H4 (cell line): ENCODE measurements around the gene VGF. TPM values are rescaled to one million over a fixed set of nuclear protein-coding genes. Genes with fewer than 3 reads are reported as not detected.
A peak's percentile ranks its signal among the peaks of the same experiment; 100 is the strongest.

ENCODE experiments used
- DNase-seq: peaks from one replicate; pipeline ENCODE4 v3.0.0-alpha.2; 2015; ENCODE audit warnings: low spot score
- total RNA-seq: library from RNA; depleted of rRNA; stranded (reverse); fragments of >200 nt; shearing (Covaris generic); gene quantifications from 2 replicates; pipeline ENCODE4 v1.2.3, GENCODE V29; 2014

The VGF gene
- total RNA-seq, 1 experiment from 2014 or later, result 3.6 TPM

GRCh38 chr7:101166648-101166908, 1.2 kb upstream of the VGF start:
- DNase-seq, result no peak

DNA sequence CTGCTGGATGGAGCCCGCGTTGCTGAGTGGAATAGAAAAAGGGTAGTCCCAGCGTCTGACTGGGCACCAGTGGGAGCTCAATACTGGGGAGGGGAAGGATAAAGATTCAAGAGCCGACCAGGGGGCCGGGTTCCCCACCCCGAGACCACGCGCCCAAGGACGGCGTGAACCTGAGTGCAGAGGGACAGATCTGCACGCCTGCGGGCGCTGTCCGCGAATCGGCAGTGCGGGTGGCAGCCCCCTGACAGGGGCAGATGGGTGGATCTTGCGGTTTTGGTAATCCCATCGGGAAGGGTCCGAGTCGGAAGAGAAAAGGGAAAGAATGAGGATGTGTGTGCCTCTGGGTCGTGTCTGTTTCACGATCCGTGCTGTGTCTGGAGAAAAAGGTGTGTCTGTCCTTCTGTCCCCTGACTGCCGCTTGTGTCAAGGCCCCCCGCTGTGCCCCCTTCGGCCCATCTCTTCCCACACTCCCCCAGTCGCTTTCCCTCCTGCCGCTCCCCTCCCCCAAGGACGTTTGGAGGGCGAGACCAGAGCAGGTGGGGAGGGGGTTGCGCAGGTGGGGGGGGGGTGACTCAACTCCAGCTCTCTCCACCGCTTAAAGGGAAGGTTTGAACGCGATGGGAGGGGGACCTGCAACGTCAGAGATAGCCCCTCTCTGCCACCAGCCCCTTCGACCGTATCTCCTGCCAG, 734 bp upstream of the VGF start:
- DNase-seq, result no peak

DNA sequence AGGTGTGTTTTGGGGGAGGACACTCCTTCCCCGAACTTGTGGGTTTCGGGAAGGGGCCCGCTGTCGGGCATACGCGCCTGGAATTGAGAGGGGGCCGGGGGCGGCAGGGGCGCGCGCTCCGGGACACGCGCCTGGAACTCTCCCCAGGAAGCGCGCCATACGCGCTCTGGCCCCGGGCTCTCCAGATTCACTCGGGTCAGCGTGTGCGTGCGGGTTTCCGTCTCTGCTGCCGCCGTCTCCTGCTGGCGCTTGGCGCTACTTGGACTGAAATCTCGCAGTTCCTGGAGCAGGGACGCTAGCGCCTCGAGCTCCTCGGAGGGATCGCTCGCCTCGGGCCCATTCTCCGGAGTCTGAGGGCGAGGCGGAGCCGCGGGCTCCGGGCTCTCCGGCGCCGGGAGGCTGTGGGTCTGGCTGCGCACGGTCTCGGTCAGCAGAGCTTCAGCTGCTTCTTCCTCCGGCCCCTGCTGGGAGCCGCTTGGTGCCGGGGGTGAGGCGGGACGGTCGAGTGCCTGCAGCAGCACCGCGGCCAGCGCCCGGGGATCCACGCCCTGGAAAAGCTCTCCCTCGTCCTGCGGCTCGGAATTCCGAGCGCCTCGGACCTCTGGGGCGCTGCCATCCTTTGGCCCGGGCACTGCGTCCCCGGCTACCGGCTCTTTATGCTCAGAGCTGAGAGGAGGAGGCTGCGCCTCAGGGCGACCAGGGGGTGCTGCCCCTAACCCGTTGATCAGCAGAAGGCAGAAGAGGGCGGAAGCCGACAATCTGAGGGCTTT, 1.1 kb downstream of the VGF start:
- no peak for DNase-seq

DNA sequence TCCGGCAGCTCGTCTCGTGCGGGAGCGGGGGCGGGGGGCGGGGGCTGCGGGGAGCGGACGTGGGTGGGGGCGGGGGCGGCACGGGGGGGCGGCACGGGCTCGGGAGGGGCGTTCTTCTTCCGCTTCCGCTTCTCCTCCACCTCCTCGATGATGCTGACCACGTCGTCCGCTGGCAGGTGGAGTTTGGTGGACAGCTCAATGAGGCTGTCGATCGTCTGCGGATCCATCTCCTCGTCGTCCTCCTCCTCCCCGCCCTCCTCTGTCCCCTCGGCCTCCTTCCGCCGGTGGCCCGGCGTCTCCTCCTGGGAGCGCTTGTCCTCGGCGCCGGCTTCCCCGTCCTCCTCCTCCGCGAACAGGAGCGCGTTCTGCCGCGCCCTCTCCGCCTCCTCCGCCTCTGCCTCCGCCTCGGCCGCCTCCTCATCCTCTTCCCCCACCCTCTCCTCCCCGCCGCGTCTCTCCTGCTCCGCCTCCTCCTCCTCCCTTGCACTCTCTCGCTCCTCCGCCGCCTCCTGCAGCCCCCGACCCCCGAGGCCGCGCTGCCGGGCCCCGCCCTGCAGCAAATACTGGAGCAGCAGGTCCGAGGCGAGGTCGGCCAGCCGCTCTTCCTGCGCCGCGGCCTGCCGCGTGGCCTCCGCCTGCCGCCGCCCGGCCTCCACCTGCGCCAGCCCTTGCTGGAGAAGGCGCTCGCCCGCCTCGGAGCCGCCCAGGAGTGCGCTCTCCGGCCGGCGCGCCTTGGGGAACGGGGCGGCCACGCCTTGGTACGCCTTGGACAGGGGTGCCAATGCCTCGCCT, 1.9 kb downstream of the VGF start:
- peak; percentile 58 for DNase-seq

GRCh38 chr7:101162551-101163278, 2.7 kb downstream of the VGF start:
- DNase-seq, result peak; percentile 61

DNA sequence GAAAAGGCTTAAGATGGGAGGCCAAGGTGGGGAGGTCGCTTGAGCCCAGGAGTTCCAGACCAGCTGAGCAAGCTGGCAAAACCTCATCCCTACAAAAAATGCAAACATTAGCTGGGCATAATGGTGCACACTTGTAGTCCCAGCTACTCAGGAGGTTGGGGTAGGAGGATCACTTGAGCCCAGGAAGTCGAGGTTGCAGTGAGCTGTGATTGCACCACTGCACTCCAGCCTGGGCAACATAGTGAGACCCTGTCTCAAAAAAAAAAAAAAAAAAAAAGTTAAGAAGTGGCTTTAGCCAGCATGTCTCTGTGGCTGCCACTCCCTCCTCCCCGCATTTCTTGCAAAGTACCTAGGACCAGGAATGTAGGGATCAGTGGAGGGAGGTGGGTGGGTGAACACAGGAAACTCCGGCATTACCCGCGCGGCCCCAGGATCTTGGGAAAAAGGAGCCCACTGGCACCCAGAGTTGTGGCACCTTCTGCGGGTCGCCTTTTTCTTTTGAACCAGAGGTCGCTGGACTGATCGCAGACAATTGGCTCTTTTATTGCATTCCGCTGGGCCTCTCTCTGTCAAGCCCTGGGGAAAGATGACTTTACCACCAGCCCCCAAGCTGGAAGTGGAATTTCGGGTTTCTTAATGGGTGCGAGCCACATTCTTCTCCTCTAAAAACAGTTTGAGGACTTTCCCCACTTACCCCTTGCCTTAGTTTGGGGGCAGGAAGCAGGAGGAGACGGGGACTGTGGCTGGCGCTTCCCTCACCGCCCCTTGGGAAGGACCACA, 3.5 kb downstream of the VGF start:
- no peak for DNase-seq

GRCh38 chr7:101160910-101161309, 4.5 kb downstream of the VGF start:
- DNase-seq, result no peak

DNA sequence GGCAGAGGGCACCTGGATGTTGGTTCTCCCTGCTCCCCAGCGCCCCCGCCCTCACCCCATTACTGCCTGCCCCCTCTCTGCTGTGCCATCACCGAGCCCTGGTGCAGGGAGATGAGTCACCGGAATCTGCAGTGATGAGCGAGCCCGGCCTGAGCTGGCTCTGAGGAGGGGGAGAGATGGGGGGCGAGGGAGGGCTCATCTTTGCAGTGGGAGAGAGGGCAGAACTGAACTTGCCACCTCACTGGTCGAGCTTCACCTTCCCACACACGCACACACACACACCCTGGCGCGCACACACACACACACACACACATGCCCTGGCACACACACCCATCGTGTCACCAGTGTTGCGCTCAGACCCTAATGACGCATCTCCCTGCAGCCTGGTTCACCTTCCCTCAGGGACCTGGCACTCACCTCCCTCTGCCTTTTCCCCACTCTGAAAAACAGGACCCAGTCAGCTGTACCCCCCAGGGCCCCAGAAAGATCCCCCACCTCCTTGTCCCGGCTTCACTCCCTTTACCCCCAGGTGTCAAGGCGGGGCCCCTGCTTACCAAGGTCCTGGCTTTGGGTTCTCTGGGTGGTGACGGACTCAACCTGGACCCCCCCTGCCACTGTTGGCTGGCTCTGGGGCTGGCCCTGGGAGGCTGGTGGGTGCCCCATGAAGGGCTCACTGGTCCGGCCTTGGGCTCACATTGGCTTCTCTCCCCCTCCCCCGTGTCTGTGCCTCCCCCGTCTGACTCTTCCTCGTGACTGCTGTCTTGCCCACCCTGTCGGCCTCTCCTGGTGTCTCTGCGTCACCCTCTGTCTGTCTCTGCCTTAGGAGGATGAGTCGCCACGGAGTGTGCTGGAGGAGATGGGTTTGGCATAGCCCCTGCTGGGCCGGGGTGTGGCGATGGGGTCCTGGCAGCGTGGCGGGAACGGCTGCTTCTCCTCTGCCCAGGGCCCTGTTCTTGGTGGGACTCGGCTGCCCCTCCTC, 5.4 kb downstream of the VGF start:
- peak; percentile 49 for DNase-seq

DNA sequence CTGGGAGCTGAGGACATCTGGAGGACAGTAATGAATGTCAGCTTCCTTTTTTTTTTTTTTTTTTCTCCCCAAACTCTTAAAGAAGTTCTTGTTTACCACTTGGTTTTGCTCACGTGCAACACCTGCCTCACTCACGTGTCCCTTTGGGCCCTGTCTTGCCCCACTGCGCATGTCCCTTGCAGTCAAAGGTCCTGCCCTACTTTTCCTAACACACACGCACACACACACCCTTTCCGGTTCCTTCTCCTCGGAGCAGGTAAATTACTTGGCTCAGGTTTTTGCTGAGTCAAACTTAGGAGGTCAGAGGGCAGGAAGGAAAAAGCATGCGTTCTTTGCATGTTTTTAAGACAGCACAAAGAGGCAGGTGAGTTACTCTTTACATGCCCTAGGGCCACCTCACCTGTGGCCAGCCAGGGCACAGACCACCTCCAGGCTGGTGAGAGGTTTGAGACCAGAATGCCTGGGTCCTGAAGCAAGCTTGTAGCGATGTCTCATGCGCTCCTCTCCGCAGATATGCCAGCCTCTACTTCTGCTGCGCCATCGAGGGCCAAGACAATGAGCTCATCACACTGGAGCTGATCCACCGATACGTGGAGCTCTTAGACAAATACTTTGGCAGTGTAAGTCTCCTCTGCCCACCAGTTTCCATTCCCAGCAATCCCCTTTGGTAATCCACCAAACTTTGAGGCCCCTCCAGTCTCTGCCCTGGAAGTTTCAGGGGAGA, 8.3 kb downstream of the VGF start:
- DNase-seq, result no peak

GRCh38 chr7:101156277-101156676, 9.1 kb downstream of the VGF start:
- no peak for DNase-seq

DNA sequence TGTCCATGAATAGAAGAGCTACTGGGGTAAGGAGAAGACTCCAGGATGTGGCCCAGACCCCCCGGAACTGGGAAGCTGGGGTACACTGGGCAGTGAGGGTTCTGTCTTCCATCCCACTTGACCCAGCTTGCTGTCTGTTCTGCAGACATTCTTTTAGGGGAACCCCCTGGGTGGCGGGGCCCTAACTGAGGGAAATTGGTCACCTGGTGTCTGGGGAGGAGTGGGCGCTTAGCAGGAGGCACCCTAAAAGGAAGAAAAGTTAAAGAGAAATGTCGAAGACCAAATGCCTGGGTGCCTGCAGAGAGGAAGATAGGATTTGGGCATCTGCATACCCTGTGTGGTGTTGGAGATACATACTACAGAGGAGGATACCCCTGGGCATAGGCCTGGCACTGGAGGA, 10.1 kb downstream of the VGF start:
- DNase-seq, result no peak

- DNase-seq, result no peak
These were observed 10.7 kb downstream of the VGF start for GRCh38 chr7:101154693-101155102.

DNA sequence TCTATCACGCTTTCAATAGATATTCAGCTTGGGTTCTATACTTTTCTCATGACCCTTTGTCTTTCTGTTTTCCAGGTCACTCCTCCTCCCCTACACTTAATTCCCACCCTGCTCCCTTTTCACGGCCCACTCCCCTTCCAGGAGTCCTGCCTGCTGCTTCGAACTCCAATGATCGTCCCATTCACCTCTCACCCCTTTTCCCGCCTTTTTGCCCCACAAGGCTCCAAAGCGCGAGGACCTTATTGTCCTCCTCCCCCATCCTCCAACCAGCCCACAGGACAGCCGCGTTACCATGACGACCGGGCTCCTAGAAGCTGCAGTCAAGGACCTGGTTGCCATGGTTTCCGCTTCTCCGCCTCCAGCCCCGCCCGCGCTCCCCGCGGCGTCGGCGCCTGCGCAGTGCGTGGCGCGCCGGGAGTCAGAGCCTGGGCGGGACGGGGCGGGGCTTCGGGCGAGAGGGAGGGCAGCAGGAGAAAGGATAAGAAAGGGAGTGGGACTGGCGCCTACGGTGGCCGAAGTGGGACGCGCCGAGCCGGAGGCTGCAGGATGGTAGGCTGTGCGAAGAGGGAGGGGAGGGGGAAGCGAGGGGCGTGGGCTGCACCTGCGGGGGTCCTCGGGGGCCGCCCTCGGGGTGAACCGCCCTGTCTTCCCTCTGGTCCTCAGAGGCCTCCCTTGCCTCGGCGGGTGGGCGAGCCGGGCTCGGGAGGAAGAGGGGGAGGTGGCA, 11.2 kb downstream of the VGF start, which contains the start of gene AP1S1:
AP1S1 (plus strand) TSS at position 508 of the 724 bp plus-strand sequence; CDS start at position 547, 39 bp downstream.
- DNase-seq, result peak; percentile 94

DNA sequence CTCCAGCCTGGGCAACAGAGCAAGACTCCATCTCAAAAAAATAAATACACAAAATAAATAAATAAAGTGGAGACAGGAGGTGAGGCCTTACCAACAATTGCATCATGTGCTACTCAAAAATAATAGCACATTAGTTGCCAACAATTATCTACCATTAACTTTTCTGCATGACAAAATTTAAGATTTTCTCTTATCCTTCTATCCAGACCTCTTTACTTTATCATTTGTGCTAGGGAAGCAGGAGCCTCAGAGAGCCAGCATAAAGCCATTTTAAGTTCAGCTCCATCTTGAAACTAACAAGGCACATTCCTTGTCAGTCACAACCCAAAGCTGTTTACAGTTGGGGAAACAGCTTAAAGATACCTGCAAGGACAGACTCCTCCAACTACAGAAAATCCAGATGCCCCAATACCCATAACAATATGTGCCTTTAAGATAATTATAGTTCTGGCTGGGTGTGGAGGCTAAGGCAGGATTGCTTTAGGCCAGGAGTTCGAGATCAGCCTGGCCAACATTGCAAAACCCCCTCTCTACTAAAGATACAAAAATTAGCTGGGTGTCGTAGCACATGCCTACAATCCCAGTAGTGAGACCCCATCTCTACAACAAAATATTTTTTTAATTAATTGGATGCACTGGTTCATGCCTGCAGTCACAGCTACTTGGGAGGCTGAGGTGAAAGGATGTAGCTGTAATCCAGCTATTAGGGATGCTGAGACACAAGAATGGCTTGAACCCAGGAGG, 13.3 kb downstream of the VGF start:
- DNase-seq, result no peak

DNA sequence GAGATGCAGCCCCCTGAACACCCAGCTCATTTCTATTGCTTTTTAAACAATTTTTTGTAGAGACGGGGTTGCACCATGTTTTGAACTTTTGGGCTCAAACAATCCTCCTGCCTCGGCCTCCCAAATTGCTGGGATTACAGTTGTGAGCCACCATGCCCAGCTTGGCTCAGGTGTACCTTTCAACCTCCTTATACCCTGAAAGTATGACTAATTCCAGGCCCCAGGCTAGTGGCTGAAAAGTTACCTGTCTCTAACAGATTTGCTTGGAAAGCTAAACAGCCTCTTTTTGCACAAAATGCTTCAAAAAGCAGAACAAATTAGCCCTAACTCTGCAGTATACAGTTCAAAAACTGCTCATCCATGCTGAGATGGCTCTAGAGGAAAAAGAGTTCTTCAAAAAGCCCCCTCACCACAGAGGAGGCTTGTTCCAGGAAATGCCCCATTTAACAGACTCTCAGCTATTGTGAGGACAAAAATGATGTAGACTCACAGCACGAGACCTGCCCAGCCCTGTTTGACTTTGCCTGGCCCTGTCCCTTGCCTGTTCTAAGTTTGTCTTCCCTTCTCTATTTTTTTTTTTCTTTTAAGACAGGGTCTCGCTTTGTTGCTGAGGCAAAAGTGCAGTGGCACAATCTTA, 24.5 kb downstream of the VGF start:
- DNase-seq, result no peak

- no peak for DNase-seq
These were observed 25.1 kb downstream of the VGF start for GRCh38 chr7:101140339-101140699.

GRCh38 chr7:101138213-101138870, 27.0 kb downstream of the VGF start:
- peak; percentile 99 for DNase-seq
